Measurements from ENCODE around the gene SGPL1.

The SGPL1 gene

GRCh38 chr10:70799124-70799523 lies 16.6 kb upstream of the SGPL1 start:
- Histone ChIP-seq H3K27me3 (ENCODE audit: control insufficient read depth, insufficient read depth, low read length) (no peaks in the 10 kb centered on the region), H3K27ac (ENCODE audit: low read depth, low read length) (no peak overlapping the region), H3K4me1 (ENCODE audit: control insufficient read depth, insufficient read depth, low read length) (no peaks in the 10 kb centered on the region), H3K9me3 (ENCODE audit: control insufficient read depth, insufficient read depth, low read depth, low read length) (no peaks in the 10 kb centered on the region), H3K36me3 (ENCODE audit: control insufficient read depth, insufficient read depth, low read length) (no peaks in the 10 kb centered on the region), H3K9ac (ENCODE audit: low read length) (no peak overlapping the region), H3K4me3 (ENCODE audit: low read depth, low read length) (no peak overlapping the region)

GRCh38 chr10:70801854-70802253 lies 13.9 kb upstream of the SGPL1 start:
- H3K9ac ChIP-seq (ENCODE audit: low read length): no peak overlapping the region
- H3K9me3 ChIP-seq (ENCODE audit: control insufficient read depth, insufficient read depth, low read depth, low read length): no peaks in the 10 kb centered on the region
- H3K27ac ChIP-seq (ENCODE audit: low read depth, low read length): no peak overlapping the region
- H3K4me3 ChIP-seq (ENCODE audit: low read depth, low read length): no peak overlapping the region
- no peaks in the 10 kb centered on the region for H3K36me3 ChIP-seq (ENCODE audit: control insufficient read depth, insufficient read depth, low read length)
- no peaks in the 10 kb centered on the region for H3K27me3 ChIP-seq (ENCODE audit: control insufficient read depth, insufficient read depth, low read length)
- peaks cover 4% of the 10 kb centered on the region for H3K4me1 ChIP-seq (ENCODE audit: control insufficient read depth, insufficient read depth, low read length)

GRCh38 chr10:70803775-70804420 lies 11.8 kb upstream of the SGPL1 start:
- H3K9me3 ChIP-seq (ENCODE audit: control insufficient read depth, insufficient read depth, low read depth, low read length): no peaks in the 10 kb centered on the region
- no peak overlapping the region for H3K4me3 ChIP-seq (ENCODE audit: low read depth, low read length)
- H3K36me3 ChIP-seq (ENCODE audit: control insufficient read depth, insufficient read depth, low read length): no peaks in the 10 kb centered on the region
- H3K9ac ChIP-seq (ENCODE audit: low read length): no peak overlapping the region
- H3K27ac ChIP-seq (ENCODE audit: low read depth, low read length): no peak overlapping the region
- no peaks in the 10 kb centered on the region for H3K27me3 ChIP-seq (ENCODE audit: control insufficient read depth, insufficient read depth, low read length)
- peaks cover 9% of the 10 kb centered on the region for H3K4me1 ChIP-seq (ENCODE audit: control insufficient read depth, insufficient read depth, low read length)

GRCh38 chr10:70804421-70804808 lies 11.3 kb upstream of the SGPL1 start:
- Histone ChIP-seq H3K4me1 (ENCODE audit: control insufficient read depth, insufficient read depth, low read length) (peaks cover 11% of the 10 kb centered on the region), H3K27me3 (ENCODE audit: control insufficient read depth, insufficient read depth, low read length) (no peaks in the 10 kb centered on the region), H3K36me3 (ENCODE audit: control insufficient read depth, insufficient read depth, low read length) (no peaks in the 10 kb centered on the region), H3K4me3 (ENCODE audit: low read depth, low read length) (no peak overlapping the region), H3K9ac (ENCODE audit: low read length) (no peak overlapping the region), H3K9me3 (ENCODE audit: control insufficient read depth, insufficient read depth, low read depth, low read length) (no peaks in the 10 kb centered on the region), H3K27ac (ENCODE audit: low read depth, low read length) (no peak overlapping the region)

- no peaks in the 10 kb centered on the region for H3K36me3 ChIP-seq (ENCODE audit: control insufficient read depth, insufficient read depth, low read length)
- H3K27ac ChIP-seq (ENCODE audit: low read depth, low read length): no peak overlapping the region
- H3K27me3 ChIP-seq (ENCODE audit: control insufficient read depth, insufficient read depth, low read length): no peaks in the 10 kb centered on the region
- no peaks in the 10 kb centered on the region for H3K9me3 ChIP-seq (ENCODE audit: control insufficient read depth, insufficient read depth, low read depth, low read length)
- H3K4me1 ChIP-seq (ENCODE audit: control insufficient read depth, insufficient read depth, low read length): peaks cover 16% of the 10 kb centered on the region
- H3K9ac ChIP-seq (ENCODE audit: low read length): no peak overlapping the region
- no peak overlapping the region for H3K4me3 ChIP-seq (ENCODE audit: low read depth, low read length)
These were observed 10.0 kb upstream of the SGPL1 start for GRCh38 chr10:70805619-70806215.

- Histone ChIP-seq H3K27me3 (ENCODE audit: control insufficient read depth, insufficient read depth, low read length) (no peaks in the 10 kb centered on the region), H3K36me3 (ENCODE audit: control insufficient read depth, insufficient read depth, low read length) (no peaks in the 10 kb centered on the region), H3K9ac (ENCODE audit: low read length) (no peak overlapping the region), H3K4me3 (ENCODE audit: low read depth, low read length) (no peak overlapping the region), H3K27ac (ENCODE audit: low read depth, low read length) (no peak overlapping the region), H3K4me1 (ENCODE audit: control insufficient read depth, insufficient read depth, low read length) (peaks cover 16% of the 10 kb centered on the region), H3K9me3 (ENCODE audit: control insufficient read depth, insufficient read depth, low read depth, low read length) (no peaks in the 10 kb centered on the region)
These were observed 8.9 kb upstream of the SGPL1 start for GRCh38 chr10:70806841-70807240.

GRCh38 chr10:70807556-70807955 lies 8.2 kb upstream of the SGPL1 start:
- H3K4me3 ChIP-seq (ENCODE audit: low read depth, low read length): no peak overlapping the region
- peaks cover 16% of the 10 kb centered on the region for H3K4me1 ChIP-seq (ENCODE audit: control insufficient read depth, insufficient read depth, low read length)
- H3K36me3 ChIP-seq (ENCODE audit: control insufficient read depth, insufficient read depth, low read length): no peaks in the 10 kb centered on the region
- no peak overlapping the region for H3K9ac ChIP-seq (ENCODE audit: low read length)
- no peaks in the 10 kb centered on the region for H3K9me3 ChIP-seq (ENCODE audit: control insufficient read depth, insufficient read depth, low read depth, low read length)
- no peaks in the 10 kb centered on the region for H3K27me3 ChIP-seq (ENCODE audit: control insufficient read depth, insufficient read depth, low read length)
- H3K27ac ChIP-seq (ENCODE audit: low read depth, low read length): no peak overlapping the region

- Histone ChIP-seq H3K9me3 (ENCODE audit: control insufficient read depth, insufficient read depth, low read depth, low read length) (no peaks in the 10 kb centered on the region), H3K27me3 (ENCODE audit: control insufficient read depth, insufficient read depth, low read length) (no peaks in the 10 kb centered on the region), H3K4me1 (ENCODE audit: control insufficient read depth, insufficient read depth, low read length) (peaks cover 16% of the 10 kb centered on the region), H3K9ac (ENCODE audit: low read length) (no peak overlapping the region), H3K4me3 (ENCODE audit: low read depth, low read length) (no peak overlapping the region), H3K36me3 (ENCODE audit: control insufficient read depth, insufficient read depth, low read length) (no peaks in the 10 kb centered on the region), H3K27ac (ENCODE audit: low read depth, low read length) (peak overlapping the region; percentile 17; the same call in 1 of the 2 replicates)
These were observed 6.6 kb upstream of the SGPL1 start for GRCh38 chr10:70809011-70809611.

- Histone ChIP-seq H3K27me3 (ENCODE audit: control insufficient read depth, insufficient read depth, low read length) (no peaks in the 10 kb centered on the region), H3K9ac (ENCODE audit: low read length) (no peak overlapping the region), H3K36me3 (ENCODE audit: control insufficient read depth, insufficient read depth, low read length) (no peaks in the 10 kb centered on the region), H3K27ac (ENCODE audit: low read depth, low read length) (peak overlapping the region; percentile 17; the same call in 1 of the 2 replicates), H3K4me3 (ENCODE audit: low read depth, low read length) (no peak overlapping the region), H3K4me1 (ENCODE audit: control insufficient read depth, insufficient read depth, low read length) (peaks cover 16% of the 10 kb centered on the region), H3K9me3 (ENCODE audit: control insufficient read depth, insufficient read depth, low read depth, low read length) (no peaks in the 10 kb centered on the region)
These were observed 6.0 kb upstream of the SGPL1 start for GRCh38 chr10:70809726-70810125.

- Histone ChIP-seq H3K36me3 (ENCODE audit: control insufficient read depth, insufficient read depth, low read length) (no peaks in the 10 kb centered on the region), H3K27me3 (ENCODE audit: control insufficient read depth, insufficient read depth, low read length) (no peaks in the 10 kb centered on the region), H3K9ac (ENCODE audit: low read length) (no peak overlapping the region), H3K4me3 (ENCODE audit: low read depth, low read length) (no peak overlapping the region), H3K9me3 (ENCODE audit: control insufficient read depth, insufficient read depth, low read depth, low read length) (no peaks in the 10 kb centered on the region), H3K27ac (ENCODE audit: low read depth, low read length) (no peak overlapping the region), H3K4me1 (ENCODE audit: control insufficient read depth, insufficient read depth, low read length) (peaks cover 21% of the 10 kb centered on the region)
These were observed 4.8 kb upstream of the SGPL1 start for GRCh38 chr10:70810967-70811366.

GRCh38 chr10:70811881-70812280 lies 3.9 kb upstream of the SGPL1 start:
- Histone ChIP-seq H3K4me3 (ENCODE audit: low read depth, low read length) (no peak overlapping the region), H3K27me3 (ENCODE audit: control insufficient read depth, insufficient read depth, low read length) (no peaks in the 10 kb centered on the region), H3K4me1 (ENCODE audit: control insufficient read depth, insufficient read depth, low read length) (peaks cover 17% of the 10 kb centered on the region), H3K9ac (ENCODE audit: low read length) (no peak overlapping the region), H3K27ac (ENCODE audit: low read depth, low read length) (no peak overlapping the region), H3K9me3 (ENCODE audit: control insufficient read depth, insufficient read depth, low read depth, low read length) (no peaks in the 10 kb centered on the region), H3K36me3 (ENCODE audit: control insufficient read depth, insufficient read depth, low read length) (no peaks in the 10 kb centered on the region)
